ENCODE measurements around the gene ARHGEF9.

- TF ChIP-seq CTCF (optimal IDR thresholded peaks at IDR 0.05 in 1 of 3, IDR thresholded peaks at IDR 0.05 in 1 of 3, conservative IDR thresholded peaks at IDR 0.05 in 1 of 3; ENCODE audit: extremely low read depth in 1 of 3, insufficient read depth in 2 of 3, low read length in 3 of 3), result no peak
- TF ChIP-seq EZH2 (IDR thresholded peaks at IDR 0.05; ENCODE audit: low read length), result no peak
These were observed 33.1 kb upstream of the ARHGEF9 start for GRCh38 chrX:63818156-63818555.

All from keratinocyte (primary cell).